Tibial artery (tissue), 4 donors: ENCODE measurements around the gene CLCA1.

Experiments
- DNase-seq, 2 donors: peaks; one replicate each; pipeline ENCODE4 v3.0.0-alpha.2; 2019
- H3K27ac ChIP-seq, 2 donors: fragments of 200-600 bp; sonication (generic) in 1 of 2; 1 replicate in 1 of 2; 2 replicates in 1 of 2; pipeline ENCODE4 v1.5.1; 2018 to 2019; ENCODE audit warnings: mild to moderate bottlenecking in 1 of 2
- H3K27me3 ChIP-seq, 2 donors: fragments of 200-600 bp; sonication (generic) in 1 of 2; one replicate each; pipeline versions ENCODE4 v1.5.1 to v1.6.0; 2016 to 2019
- H3K36me3 ChIP-seq, 3 donors: fragments of 200-600 bp; sonication (generic) in 2 of 3; one replicate each; pipeline ENCODE4 v1.5.1; 2016 to 2019; ENCODE audit warnings: mild to moderate bottlenecking in 2 of 3
- H3K4me1 ChIP-seq, 4 donors: fragments of 200-600 bp; sonication (generic) in 2 of 4; 1 replicate in 3 of 4; 2 replicates in 1 of 4; pipeline ENCODE4 v1.5.1; 2016 to 2019
- H3K4me3 ChIP-seq, 2 donors: fragments of 200-600 bp; sonication (generic) in 1 of 2; 1 replicate in 1 of 2; 2 replicates in 1 of 2; pipeline ENCODE4 v1.5.1; 2018 to 2019; ENCODE audit warnings: mild to moderate bottlenecking in 2 of 2
- H3K9me3 ChIP-seq, 3 donors: fragments of 200-600 bp; sonication (generic) in 1 of 3; one replicate each; pipeline ENCODE4 v1.5.1; 2016 to 2019
- CTCF ChIP-seq, 2 experiments: fragments of 200-600 bp in 1 of 2; fragments of 450-650 bp in 1 of 2; IDR thresholded peaks; one replicate each; pipeline ENCODE4 v1.5.1; 2017 to 2019; ENCODE audit warnings: antibody characterized with exemption in 2 of 2, mild to moderate bottlenecking in 1 of 2, moderate library complexity in 1 of 2
- intact Hi-C: fragments of 100-400 bp; cut with DNase I; formaldehyde crosslinking; loops from one replicate; pipeline ENCODE4 v1.15.0; 2023; ENCODE audit warnings: low total_unique reads

CLCA1 gene

GRCh38 chr1:86472767-86473166 lies 4.0 kb downstream of the CLCA1 start:
- Histone ChIP-seq H3K4me3 (no peak overlapping the region), H3K27ac (no peak overlapping the region), H3K4me1 (peaks cover 0 to 4% (median 0%) of the 10 kb centered on the region in 4 donors), H3K36me3 (no peaks in the 10 kb centered on the region), H3K27me3 (no peaks in the 10 kb centered on the region), H3K9me3 (no peaks in the 10 kb centered on the region)
- DNase-seq = no peak
- intact Hi-C loops = no loop called here
- no peak for TF ChIP-seq CTCF (IDR thresholded peaks at IDR 0.05)

GRCh38 chr1:86477256-86477655 lies 8.5 kb downstream of the CLCA1 start:
- Histone ChIP-seq H3K4me3 (no peak overlapping the region), H3K27ac (no peak overlapping the region), H3K4me1 (no peaks in the 10 kb centered on the region), H3K36me3 (no peaks in the 10 kb centered on the region), H3K27me3 (no peaks in the 10 kb centered on the region), H3K9me3 (no peaks in the 10 kb centered on the region)
- no peak for TF ChIP-seq CTCF (IDR thresholded peaks at IDR 0.05)
- intact Hi-C loops = no loop called here
- no peak for DNase-seq

GRCh38 chr1:86477682-86478081 lies 9.0 kb downstream of the CLCA1 start:
- no peaks in the 10 kb centered on the region for H3K9me3 ChIP-seq
- H3K27ac ChIP-seq = no peak overlapping the region
- H3K4me1 ChIP-seq = no peaks in the 10 kb centered on the region
- intact Hi-C loops = no loop called here
- DNase-seq = no peak
- TF ChIP-seq CTCF (IDR thresholded peaks at IDR 0.05) = no peak
- H3K27me3 ChIP-seq = no peaks in the 10 kb centered on the region
- no peak overlapping the region for H3K4me3 ChIP-seq
- H3K36me3 ChIP-seq = no peaks in the 10 kb centered on the region

- Histone ChIP-seq H3K36me3 (no peaks in the 10 kb centered on the region), H3K9me3 (no peaks in the 10 kb centered on the region), H3K27me3 (no peaks in the 10 kb centered on the region), H3K27ac (no peak overlapping the region), H3K4me1 (no peaks in the 10 kb centered on the region), H3K4me3 (no peak overlapping the region)
- TF ChIP-seq CTCF (IDR thresholded peaks at IDR 0.05) = no peak
- DNase-seq = no peak
- intact Hi-C loops = no loop called here
Observed at GRCh38 chr1:86478416-86479156, 9.9 kb downstream of the CLCA1 start.

GRCh38 chr1:86481966-86482365 lies 13.2 kb downstream of the CLCA1 start:
- Histone ChIP-seq H3K4me1 (no peaks in the 10 kb centered on the region), H3K4me3 (no peak overlapping the region), H3K9me3 (no peaks in the 10 kb centered on the region), H3K27me3 (no peaks in the 10 kb centered on the region), H3K36me3 (no peaks in the 10 kb centered on the region), H3K27ac (no peak overlapping the region)
- no peak for DNase-seq
- TF ChIP-seq CTCF (IDR thresholded peaks at IDR 0.05) = no peak
- intact Hi-C loops = no loop called here
